Upper lobe of left lung (tissue), 4 donors: ENCODE data around the gene ADAM19.

Experiments
- EP300 ChIP-seq, 4 donors: sonication (generic); formaldehyde crosslinking; IDR thresholded peaks; one replicate each; pipeline ENCODE4 v1.5.1; 2017; ENCODE audit warnings: antibody characterized with exemption in 4 of 4, control low read depth in 2 of 4
- POLR2A ChIP-seq, 4 donors: fragments of 450-650 bp; IDR thresholded peaks; one replicate each; pipeline ENCODE4 v1.5.1; 2016 to 2017; ENCODE audit warnings: antibody characterized with exemption in 4 of 4, mild to moderate bottlenecking in 2 of 4
- POLR2AphosphoS5 ChIP-seq, 2 donors: sonication (generic); formaldehyde crosslinking; IDR thresholded peaks; one replicate each; pipeline ENCODE4 v1.5.1; 2017; ENCODE audit warnings: antibody characterized with exemption in 2 of 2
- TF ChIP-seq, protein P1 (sequence below), 6 experiments: fragments of 450-650 bp in 4 of 6; fragments of 200-600 bp in 2 of 6; sonication (generic) in 2 of 6; IDR thresholded peaks; one replicate each; pipeline ENCODE4 v1.5.1; 2016 to 2019; ENCODE audit warnings: antibody characterized with exemption in 6 of 6

DNA sequence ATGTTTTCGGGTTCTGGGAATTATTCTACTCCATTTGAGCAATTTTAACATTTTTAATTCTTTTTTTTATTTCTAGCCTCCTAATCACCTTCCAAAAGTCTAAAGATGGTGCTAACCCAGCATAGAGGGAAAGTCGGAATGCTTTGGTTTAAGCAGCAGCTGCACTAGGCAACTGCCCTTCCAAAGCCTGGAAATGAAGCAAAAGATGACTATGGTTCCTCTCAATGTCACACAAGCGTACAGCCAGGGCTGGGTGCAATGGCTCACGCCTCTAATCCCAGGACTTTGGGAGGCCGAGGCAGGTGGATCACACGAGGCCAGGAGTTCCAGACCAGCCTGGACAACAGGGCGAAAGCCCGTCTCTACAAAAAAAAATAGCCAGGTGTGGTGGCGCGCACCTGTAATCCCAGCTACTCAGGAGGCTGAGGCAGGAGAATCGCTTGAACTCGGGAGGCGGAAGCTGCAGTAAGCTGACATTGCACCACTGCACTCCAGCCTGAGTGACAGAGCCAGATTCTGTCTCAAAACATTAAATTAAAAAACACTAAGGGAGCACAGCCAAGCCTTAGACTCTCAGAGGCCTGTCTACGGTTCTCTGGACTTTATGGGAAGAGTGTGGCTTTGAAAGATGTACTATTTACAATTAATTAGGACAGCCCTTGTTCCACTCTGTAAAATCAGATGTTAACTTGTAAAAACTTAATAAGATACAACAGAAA is 33.1 kb downstream of the ADAM19 start:
- TF ChIP-seq, protein P1, sequence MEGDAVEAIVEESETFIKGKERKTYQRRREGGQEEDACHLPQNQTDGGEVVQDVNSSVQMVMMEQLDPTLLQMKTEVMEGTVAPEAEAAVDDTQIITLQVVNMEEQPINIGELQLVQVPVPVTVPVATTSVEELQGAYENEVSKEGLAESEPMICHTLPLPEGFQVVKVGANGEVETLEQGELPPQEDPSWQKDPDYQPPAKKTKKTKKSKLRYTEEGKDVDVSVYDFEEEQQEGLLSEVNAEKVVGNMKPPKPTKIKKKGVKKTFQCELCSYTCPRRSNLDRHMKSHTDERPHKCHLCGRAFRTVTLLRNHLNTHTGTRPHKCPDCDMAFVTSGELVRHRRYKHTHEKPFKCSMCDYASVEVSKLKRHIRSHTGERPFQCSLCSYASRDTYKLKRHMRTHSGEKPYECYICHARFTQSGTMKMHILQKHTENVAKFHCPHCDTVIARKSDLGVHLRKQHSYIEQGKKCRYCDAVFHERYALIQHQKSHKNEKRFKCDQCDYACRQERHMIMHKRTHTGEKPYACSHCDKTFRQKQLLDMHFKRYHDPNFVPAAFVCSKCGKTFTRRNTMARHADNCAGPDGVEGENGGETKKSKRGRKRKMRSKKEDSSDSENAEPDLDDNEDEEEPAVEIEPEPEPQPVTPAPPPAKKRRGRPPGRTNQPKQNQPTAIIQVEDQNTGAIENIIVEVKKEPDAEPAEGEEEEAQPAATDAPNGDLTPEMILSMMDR (IDR thresholded peaks at IDR 0.05) = no peak
- TF ChIP-seq EP300 (IDR thresholded peaks at IDR 0.05) = no peak
- TF ChIP-seq POLR2A (IDR thresholded peaks at IDR 0.05) = no peak
- TF ChIP-seq POLR2AphosphoS5 (IDR thresholded peaks at IDR 0.05) = no peak
